ENCODE data around the gene ANKRD55. TPM values are rescaled to one million over a fixed set of nuclear protein-coding genes. Genes with fewer than 3 reads are reported as not detected.
"Not testable (repeated sequence)": the region's sequence is repeated elsewhere in the genome, so short reads cannot be mapped to it uniquely, and the experiment has no call there.

ANKRD55 gene
- total RNA-seq, 1 donor from 2014 or later = not detected

DNA sequence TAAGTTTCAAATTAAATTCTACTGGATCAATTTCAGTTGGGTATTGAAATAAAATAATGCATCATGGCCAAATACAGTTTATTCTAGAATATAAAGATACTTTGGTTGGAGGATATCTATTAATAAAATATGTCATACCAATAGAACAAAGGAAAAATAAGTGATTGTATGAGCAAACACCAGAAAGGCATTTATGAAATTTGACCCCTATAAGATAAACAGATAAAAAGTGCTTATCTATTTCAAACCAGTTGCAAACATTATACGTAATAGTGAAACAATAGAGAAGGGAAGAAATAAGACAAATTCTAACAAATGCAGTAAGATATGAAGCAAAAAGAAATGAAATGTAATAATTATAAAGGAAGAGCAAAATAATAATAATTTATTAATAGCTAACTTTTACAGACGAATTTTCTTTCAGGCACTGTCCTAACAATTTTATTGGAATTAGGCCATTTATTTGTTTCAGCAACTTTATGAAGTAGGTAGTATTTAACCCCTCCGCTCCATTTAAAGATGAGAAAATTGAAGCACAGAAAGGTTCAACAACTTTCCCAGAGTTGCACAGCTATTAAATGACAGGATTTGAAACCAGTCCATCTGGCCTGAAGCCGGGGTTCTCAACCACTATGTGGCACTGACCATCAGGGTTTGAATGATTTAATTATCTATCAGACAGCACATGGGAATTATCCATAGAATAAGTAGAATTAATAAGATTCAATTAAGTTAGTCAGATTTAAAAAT, 20.8 kb downstream of the ANKRD55 start:
- H3K9me3 Mint-ChIP-seq = peaks cover 21% of the 10 kb centered on the region
- peaks cover 3% of the 10 kb centered on the region for H3K36me3 Mint-ChIP-seq
- H3K4me1 Mint-ChIP-seq (ENCODE audit: unreplicated experiment) = peaks cover 6% of the 10 kb centered on the region
- no peaks in the 10 kb centered on the region for H3K27me3 Mint-ChIP-seq
- no peak overlapping the region for H3K27ac Mint-ChIP-seq
- no peak for DNase-seq (ENCODE audit: extremely low spot score, unreplicated experiment)
- H3K4me3 Mint-ChIP-seq = no peak overlapping the region
- no peak for TF ChIP-seq CTCF (conservative IDR thresholded peaks at IDR 0.05)

- no peaks in the 10 kb centered on the region for H3K27me3 Mint-ChIP-seq
- no peaks in the 10 kb centered on the region for H3K36me3 Mint-ChIP-seq
- peaks cover 13% of the 10 kb centered on the region for H3K9me3 Mint-ChIP-seq
- no peak for DNase-seq (ENCODE audit: extremely low spot score, unreplicated experiment)
- H3K4me3 Mint-ChIP-seq = no peak overlapping the region
- H3K27ac Mint-ChIP-seq = peak overlapping the region; percentile 57
- TF ChIP-seq CTCF (conservative IDR thresholded peaks at IDR 0.05) = no peak
- peaks cover 6% of the 10 kb centered on the region for H3K4me1 Mint-ChIP-seq (ENCODE audit: unreplicated experiment)
These were observed 21.7 kb downstream of the ANKRD55 start for GRCh38 chr5:56211298-56211865.

- Mint-ChIP-seq H3K4me3 (no peak overlapping the region), H3K9me3 (peaks cover 5% of the 10 kb centered on the region), H3K36me3 (no peaks in the 10 kb centered on the region), H3K27me3 (no peaks in the 10 kb centered on the region), H3K27ac (no peak overlapping the region), H3K4me1 (ENCODE audit: unreplicated experiment) (peaks cover 6% of the 10 kb centered on the region)
- no peak for TF ChIP-seq CTCF (conservative IDR thresholded peaks at IDR 0.05)
- DNase-seq (ENCODE audit: extremely low spot score, unreplicated experiment) = no peak
These were observed 24.4 kb downstream of the ANKRD55 start for GRCh38 chr5:56208681-56209080.

DNA sequence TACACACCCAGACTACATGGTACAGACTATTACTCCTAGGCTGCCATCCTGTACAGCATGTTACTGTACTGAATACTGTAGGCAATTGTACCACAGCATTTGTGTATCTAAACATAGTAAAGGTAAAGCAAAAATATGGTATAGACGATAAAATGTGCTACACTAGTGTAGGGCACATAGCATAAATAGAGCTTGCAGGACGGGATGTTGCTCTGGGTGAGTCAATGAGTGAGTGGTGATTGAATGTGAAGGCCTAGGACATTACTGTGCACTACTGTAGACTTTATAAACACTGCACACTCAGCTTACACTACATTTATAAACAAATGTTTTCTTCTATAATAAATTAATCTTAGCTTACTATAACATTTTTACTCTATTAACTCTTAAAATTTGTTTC, 25.6 kb downstream of the ANKRD55 start:
- no peak for DNase-seq (ENCODE audit: extremely low spot score, unreplicated experiment)
- no peak overlapping the region for H3K4me3 Mint-ChIP-seq
- no peak overlapping the region for H3K27ac Mint-ChIP-seq
- TF ChIP-seq CTCF (conservative IDR thresholded peaks at IDR 0.05) = no peak
- no peaks in the 10 kb centered on the region for H3K27me3 Mint-ChIP-seq
- H3K9me3 Mint-ChIP-seq = no peaks in the 10 kb centered on the region
- peaks cover 6% of the 10 kb centered on the region for H3K4me1 Mint-ChIP-seq (ENCODE audit: unreplicated experiment)
- no peaks in the 10 kb centered on the region for H3K36me3 Mint-ChIP-seq

DNA sequence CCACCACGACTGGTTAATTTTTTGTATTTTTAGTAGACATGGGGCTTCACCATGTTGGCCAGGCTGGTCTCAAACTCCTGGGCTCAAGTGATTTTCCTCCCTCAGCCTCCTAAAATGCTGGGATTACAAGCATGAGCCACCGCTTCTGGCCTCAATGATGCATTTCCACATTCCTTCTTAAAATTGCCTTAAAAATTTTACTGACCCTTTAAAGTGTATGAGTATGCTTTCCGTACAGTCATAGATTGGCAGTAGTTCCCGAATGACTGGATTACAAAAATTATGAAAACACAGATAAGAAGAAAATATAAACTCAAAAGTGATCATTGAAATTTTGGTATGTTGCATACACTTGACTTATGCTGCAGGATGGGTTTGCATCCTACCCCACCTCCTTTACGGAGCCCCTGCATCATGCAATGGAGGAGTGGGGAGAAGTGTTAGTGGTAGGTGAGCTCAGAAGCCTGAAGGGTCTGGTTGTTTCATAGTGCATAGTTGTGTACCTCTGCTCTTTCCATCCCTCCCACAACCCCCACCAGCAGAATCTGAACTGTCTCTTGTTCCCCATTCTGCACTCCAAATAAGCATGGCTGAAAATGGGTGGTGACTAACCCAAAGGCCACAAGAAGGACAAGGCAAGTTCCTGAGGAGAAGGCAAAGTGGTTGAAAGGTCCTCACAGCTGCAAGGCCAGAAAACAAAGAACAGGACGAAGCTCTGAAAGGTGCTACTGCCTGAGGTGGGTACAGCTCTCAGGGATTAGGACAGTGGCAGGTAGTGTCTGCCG, 26.8 kb downstream of the ANKRD55 start:
- TF ChIP-seq CTCF (conservative IDR thresholded peaks at IDR 0.05) = no peak
- no peaks in the 10 kb centered on the region for H3K9me3 Mint-ChIP-seq
- H3K27ac Mint-ChIP-seq = no peak overlapping the region
- no peaks in the 10 kb centered on the region for H3K36me3 Mint-ChIP-seq
- no peak overlapping the region for H3K4me3 Mint-ChIP-seq
- H3K27me3 Mint-ChIP-seq = no peaks in the 10 kb centered on the region
- peaks cover 2% of the 10 kb centered on the region for H3K4me1 Mint-ChIP-seq (ENCODE audit: unreplicated experiment)
- DNase-seq (ENCODE audit: extremely low spot score, unreplicated experiment) = no peak

GRCh38 chr5:56203936-56204335, 29.2 kb downstream of the ANKRD55 start:
- H3K27me3 Mint-ChIP-seq; H3K4me3 Mint-ChIP-seq; DNase-seq (ENCODE audit: extremely low spot score, unreplicated experiment); H3K36me3 Mint-ChIP-seq; H3K4me1 Mint-ChIP-seq (ENCODE audit: unreplicated experiment); H3K27ac Mint-ChIP-seq; H3K9me3 Mint-ChIP-seq: not testable (repeated sequence)

Measured in type B pancreatic cell (in vitro differentiated cells).